HG03060 (cell line): ENCODE results near the gene ABHD1.
"Not testable (repeated sequence)": the region's sequence is repeated elsewhere in the genome, so short reads cannot be mapped to it uniquely, and the experiment has no call there.

Experiments used
- ATAC-seq: cut with Tn5 transposase; IDR thresholded peaks from one replicate; pipeline ENCODE4 v1.9.1; 2021; ENCODE audit warnings: low read depth, moderate number of reproducible peaks; ENCODE audit not compliant: unreplicated experiment

The ABHD1 gene

DNA sequence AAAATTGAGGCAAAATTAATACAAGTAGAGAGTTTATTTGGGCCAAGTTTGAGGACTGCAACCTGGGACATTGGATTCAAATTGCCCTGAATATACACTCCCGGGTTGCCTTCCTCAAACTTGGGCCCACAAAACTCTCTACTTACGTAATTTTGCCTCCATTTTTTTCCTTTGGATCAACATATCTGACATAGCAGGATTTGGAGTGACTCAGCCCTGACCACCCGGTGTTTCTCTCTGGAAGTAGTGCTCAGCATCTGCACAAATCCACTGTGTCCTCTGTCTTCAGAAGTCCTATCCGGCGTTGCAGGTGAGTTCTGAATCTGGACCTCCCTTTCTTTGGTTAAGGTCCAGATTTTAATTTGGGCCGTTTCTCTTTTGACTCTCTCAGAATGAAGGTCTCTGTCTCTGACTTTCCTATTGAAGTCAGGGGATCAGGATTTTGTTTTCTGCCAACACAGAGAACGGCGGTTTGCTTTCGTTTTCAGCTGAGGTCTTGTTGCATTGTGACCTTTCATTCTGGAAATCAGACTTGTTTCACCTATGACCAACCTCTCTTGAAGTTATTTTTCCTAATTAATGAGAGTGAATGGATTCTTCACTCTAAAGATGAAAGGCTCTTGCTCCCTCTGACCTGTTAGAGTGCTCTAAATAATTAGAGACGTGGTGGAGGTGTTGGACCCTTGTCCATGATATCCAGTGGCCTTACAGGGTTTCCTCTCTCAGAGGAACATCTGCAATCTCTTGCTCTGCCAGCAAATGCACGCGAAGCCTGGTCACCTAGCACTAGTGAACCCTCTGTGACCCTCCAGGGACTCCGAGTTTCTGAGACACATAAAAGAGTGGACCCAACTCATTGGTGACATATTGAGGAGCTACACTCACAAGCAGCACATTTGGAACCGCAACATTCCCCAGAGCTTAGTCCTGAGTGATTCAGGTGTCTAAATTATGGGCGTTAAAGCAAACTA lies 38.8 kb downstream of the ABHD1 start:
- ATAC-seq = no peak

GRCh38 chr2:27164960-27165763 lies 41.5 kb downstream of the ABHD1 start:
- no peak for ATAC-seq

GRCh38 chr2:27170581-27171337 lies 47.1 kb downstream of the ABHD1 start:
- no peak for ATAC-seq

DNA sequence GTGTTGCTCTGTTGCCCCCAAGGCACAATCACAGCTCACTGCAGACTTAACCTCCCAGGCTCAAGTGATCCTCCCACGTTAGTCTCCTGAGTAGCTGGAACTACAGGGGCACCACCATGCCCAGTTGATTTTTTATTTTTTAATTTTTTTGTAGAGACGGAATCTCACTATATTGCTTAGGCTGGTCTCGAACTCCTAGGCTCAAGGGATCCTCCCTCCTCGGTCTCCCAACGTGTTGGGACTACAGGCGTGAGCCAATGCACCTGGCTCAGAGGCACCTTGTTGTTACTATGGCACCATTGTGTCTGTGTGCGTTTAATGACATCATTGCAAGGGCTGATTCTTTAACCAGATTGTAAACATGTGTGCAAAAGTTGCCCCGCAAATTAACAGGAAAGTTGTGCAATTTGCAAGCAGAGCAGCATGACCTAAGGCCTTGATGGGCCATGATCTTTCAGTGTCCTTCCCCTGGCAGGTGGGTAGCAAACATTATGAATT lies 47.8 kb downstream of the ABHD1 start:
- no peak for ATAC-seq

GRCh38 chr2:27174638-27175037 lies 51.0 kb downstream of the ABHD1 start:
- no peak for ATAC-seq

DNA sequence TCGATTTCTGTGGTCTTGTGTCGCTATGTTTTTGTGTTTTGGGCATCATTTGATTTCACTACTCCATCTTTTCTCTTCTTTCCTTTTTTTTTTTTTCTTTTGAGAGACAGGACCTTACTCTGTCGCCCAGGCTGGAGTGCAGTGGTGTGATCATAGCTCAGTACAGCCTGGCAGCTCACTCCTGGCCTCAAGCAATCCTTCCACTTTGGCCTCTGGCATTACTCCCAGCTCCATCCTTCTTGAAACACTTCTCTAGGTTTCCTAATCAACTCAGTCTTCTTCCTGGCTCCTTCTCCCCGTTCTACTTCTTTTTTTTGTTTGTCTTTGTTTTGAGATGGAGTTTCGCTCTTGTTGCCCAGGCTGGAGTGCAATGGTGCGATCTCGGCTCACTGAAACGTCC lies 51.7 kb downstream of the ABHD1 start:
- no peak for ATAC-seq

- not testable (repeated sequence) for ATAC-seq
These were observed 52.2 kb downstream of the ABHD1 start for GRCh38 chr2:27175781-27176180.

DNA sequence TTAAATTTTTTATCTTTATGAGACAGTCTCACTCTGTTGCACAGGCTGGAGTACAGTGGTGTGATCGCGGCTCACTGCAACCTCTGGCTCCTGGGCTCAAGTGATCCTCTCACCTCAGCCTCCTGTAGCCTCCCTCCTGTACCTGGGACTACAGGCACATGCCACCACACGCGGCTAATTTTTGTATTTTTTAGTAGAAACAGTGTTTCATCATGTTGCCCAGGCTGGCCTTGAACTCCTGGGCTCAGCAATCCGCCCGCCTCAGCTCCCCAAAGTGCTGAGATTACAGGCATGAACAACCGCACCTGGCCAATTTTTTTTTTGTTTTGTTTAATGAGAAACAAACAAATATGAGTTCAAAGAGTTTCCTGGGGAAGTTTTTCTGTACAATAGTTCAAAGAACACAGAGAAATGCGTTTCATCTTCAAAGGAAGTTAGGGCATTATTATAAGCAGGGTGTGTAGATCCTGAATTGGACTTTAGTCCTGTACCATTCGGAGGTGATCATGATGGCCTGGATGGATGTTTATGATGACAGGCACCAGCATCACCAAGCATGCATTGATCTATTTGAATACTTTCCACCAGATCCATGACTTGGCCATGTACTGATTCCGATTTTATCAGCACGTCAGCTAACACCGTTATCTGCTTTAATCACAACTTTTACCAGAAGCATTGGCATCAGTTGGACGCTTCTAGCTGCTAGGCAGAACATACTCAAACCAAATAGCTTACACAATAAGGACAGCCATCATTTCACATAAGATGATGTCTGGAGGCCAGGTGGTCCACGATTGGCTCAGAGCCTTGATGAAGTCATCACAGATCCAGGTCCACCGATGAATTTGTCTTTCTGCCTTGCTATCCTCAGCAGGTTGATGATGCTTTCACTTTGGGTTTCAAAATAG lies 54.1 kb downstream of the ABHD1 start:
- no peak for ATAC-seq

DNA sequence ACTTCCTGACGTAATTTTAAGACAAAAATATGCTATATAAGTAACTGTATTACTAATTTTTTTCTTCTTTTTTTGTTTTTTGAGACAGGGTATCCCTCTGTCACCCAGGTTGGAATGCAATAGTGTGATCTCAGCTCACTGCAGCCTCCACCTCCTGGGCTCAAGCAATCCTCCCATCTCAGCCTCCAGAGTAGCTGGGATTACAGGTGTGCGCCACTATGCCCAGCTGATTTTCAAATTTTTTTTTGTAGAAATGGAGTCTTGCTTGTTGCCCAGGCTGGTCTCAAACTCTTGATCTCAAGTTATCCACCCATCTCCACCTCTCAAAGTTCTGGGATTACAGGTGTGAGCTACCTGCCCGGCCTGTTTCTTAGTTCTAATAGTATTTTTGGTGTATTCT lies 54.9 kb downstream of the ABHD1 start:
- ATAC-seq = no peak

- no peak for ATAC-seq
These were observed 55.9 kb downstream of the ABHD1 start for GRCh38 chr2:27179344-27180000.
